Suprapubic skin (tissue), 3 donors: Measurements from ENCODE around the gene CUBN.
"Not testable (repeated sequence)": the region's sequence is repeated elsewhere in the genome, so short reads cannot be mapped to it uniquely, and the experiment has no call there.

Experiments
- CTCF ChIP-seq, 2 donors: fragments of 200-600 bp in 1 of 2; fragments of 450-650 bp in 1 of 2; sonication (generic) in 1 of 2; IDR thresholded peaks; one replicate each; pipeline ENCODE4 v1.5.1; 2016 to 2019; ENCODE audit warnings: antibody characterized with exemption in 2 of 2, mild to moderate bottlenecking in 1 of 2, moderate library complexity in 1 of 2
- POLR2A ChIP-seq, 2 donors: fragments of 450-650 bp; IDR thresholded peaks; one replicate each; pipeline ENCODE4 v1.6.1; 2017; ENCODE audit warnings: antibody characterized with exemption in 2 of 2, mild to moderate bottlenecking in 2 of 2, moderate library complexity in 2 of 2

GRCh38 chr10:16827474-16827873 is 302.1 kb downstream of the CUBN start:
- not testable (repeated sequence) for TF ChIP-seq CTCF, POLR2A (IDR thresholded peaks at IDR 0.05)
